ENCODE data around the gene MSLN. TPM values are rescaled to one million over a fixed set of nuclear protein-coding genes. Genes with fewer than 3 reads are reported as not detected.
"Not testable (repeated sequence)": the region's sequence is repeated elsewhere in the genome, so short reads cannot be mapped to it uniquely, and the experiment has no call there.

MSLN gene
- total RNA-seq, 1 donor from 2014 or later: 93.3 TPM

DNA sequence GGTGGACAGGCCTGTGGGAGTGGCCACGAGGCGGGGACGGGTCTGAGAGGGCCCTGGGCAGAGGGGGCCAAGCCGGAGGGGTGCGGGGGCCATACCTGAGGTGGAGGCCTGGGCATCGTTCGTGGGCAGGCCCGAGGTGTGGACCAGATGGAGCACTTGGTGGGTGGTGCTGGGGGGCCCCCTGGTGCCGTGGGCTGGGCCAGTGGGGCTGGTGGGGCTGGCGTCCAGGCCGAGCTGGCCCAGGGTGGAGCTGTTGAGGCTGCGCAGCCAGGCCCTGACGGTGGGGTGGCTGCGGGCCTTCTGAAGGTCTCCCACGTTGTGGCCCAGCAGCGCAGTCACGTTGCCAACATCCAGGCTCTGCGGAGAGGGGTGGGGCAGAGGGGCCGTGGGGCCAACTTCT lies 9.4 kb downstream of the MSLN start:
- no peaks in the 10 kb centered on the region for H3K4me1 ChIP-seq
- ATAC-seq: no peak
- no peak overlapping the region for H3K27ac ChIP-seq
- H3K4me3 ChIP-seq: no peak overlapping the region
- DNase-seq: no peak
- TF ChIP-seq, protein P1, sequence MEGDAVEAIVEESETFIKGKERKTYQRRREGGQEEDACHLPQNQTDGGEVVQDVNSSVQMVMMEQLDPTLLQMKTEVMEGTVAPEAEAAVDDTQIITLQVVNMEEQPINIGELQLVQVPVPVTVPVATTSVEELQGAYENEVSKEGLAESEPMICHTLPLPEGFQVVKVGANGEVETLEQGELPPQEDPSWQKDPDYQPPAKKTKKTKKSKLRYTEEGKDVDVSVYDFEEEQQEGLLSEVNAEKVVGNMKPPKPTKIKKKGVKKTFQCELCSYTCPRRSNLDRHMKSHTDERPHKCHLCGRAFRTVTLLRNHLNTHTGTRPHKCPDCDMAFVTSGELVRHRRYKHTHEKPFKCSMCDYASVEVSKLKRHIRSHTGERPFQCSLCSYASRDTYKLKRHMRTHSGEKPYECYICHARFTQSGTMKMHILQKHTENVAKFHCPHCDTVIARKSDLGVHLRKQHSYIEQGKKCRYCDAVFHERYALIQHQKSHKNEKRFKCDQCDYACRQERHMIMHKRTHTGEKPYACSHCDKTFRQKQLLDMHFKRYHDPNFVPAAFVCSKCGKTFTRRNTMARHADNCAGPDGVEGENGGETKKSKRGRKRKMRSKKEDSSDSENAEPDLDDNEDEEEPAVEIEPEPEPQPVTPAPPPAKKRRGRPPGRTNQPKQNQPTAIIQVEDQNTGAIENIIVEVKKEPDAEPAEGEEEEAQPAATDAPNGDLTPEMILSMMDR (IDR thresholded peaks at IDR 0.05): no peak
- no peaks in the 10 kb centered on the region for H3K9me3 ChIP-seq
- no peaks in the 10 kb centered on the region for H3K36me3 ChIP-seq
- H3K27me3 ChIP-seq: no peaks in the 10 kb centered on the region
- intact Hi-C loops (cut with DNase I): no loop called here

GRCh38 chr16:770411-770810 lies 9.9 kb downstream of the MSLN start:
- Histone ChIP-seq H3K36me3 (no peaks in the 10 kb centered on the region), H3K27me3 (no peaks in the 10 kb centered on the region), H3K27ac (no peak overlapping the region), H3K4me3 (no peak overlapping the region), H3K9me3 (no peaks in the 10 kb centered on the region), H3K4me1 (no peaks in the 10 kb centered on the region)
- DNase-seq (no peak), ATAC-seq (no peak)
- intact Hi-C loops (cut with DNase I): no loop called here
- TF ChIP-seq, protein P1 (IDR thresholded peaks at IDR 0.05): no peak

DNA sequence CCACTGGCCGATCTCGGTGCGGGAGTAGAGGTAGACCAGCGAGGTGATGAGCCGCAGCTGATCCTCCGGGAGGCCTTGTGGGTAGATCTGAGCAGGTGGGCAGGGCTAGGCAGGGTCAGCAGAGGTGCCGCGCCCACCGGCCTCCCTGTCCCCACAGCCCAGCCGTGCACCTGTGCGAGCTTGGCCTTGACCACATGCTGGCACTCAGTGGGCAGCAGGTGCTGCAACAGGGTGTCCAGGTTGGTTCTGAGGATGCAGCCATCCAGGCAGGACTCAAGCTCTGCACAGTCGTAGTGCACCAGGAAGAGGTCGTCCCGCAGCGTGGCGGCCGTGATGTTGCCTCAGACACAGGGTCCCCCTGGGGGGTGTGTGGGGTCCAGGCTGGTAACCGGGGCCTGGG lies 12.4 kb downstream of the MSLN start:
- intact Hi-C loops (cut with DNase I): no loop called here
- H3K27me3 ChIP-seq: no peaks in the 10 kb centered on the region
- H3K36me3 ChIP-seq: no peaks in the 10 kb centered on the region
- TF ChIP-seq, protein P1 (IDR thresholded peaks at IDR 0.05): no peak
- H3K4me3 ChIP-seq: no peak overlapping the region
- no peak overlapping the region for H3K27ac ChIP-seq
- DNase-seq (no peak), ATAC-seq (no peak)
- H3K9me3 ChIP-seq: no peaks in the 10 kb centered on the region
- no peaks in the 10 kb centered on the region for H3K4me1 ChIP-seq

- Histone ChIP-seq H3K4me1 (no peaks in the 10 kb centered on the region), H3K9me3 (no peaks in the 10 kb centered on the region), H3K27ac (no peak overlapping the region), H3K36me3 (no peaks in the 10 kb centered on the region), H3K4me3 (no peak overlapping the region), H3K27me3 (peaks cover 4% of the 10 kb centered on the region)
- no peak for ATAC-seq
- TF ChIP-seq, protein P1 (IDR thresholded peaks at IDR 0.05): no peak
- no peak for DNase-seq
- intact Hi-C loops (cut with DNase I): no loop called here
These were observed 13.8 kb downstream of the MSLN start for GRCh38 chr16:774086-775001.

GRCh38 chr16:775236-775796 lies 14.8 kb downstream of the MSLN start:
- Histone ChIP-seq H3K4me1 (no peaks in the 10 kb centered on the region), H3K27ac (no peak overlapping the region), H3K27me3 (peaks cover 8% of the 10 kb centered on the region), H3K36me3 (no peaks in the 10 kb centered on the region), H3K9me3 (no peaks in the 10 kb centered on the region), H3K4me3 (no peak overlapping the region)
- TF ChIP-seq, protein P1 (IDR thresholded peaks at IDR 0.05): no peak
- no peak for ATAC-seq
- intact Hi-C loops (cut with DNase I): no loop called here
- no peak for DNase-seq

GRCh38 chr16:776298-776697 lies 15.8 kb downstream of the MSLN start:
- ATAC-seq; H3K27me3 ChIP-seq; H3K4me3 ChIP-seq; H3K9me3 ChIP-seq; H3K27ac ChIP-seq; DNase-seq; H3K4me1 ChIP-seq; H3K36me3 ChIP-seq; intact Hi-C loops (cut with DNase I): not testable (repeated sequence)

Data from upper lobe of right lung (tissue), 1 donor.